Testis (tissue), 3 donors: Measurements from ENCODE around the gene PRKAG2. TPM values are rescaled to one million over a fixed set of nuclear protein-coding genes. Genes with fewer than 3 reads are reported as not detected.

Experiments
- DNase-seq: peaks from one replicate; pipeline ENCODE4 v3.0.0-alpha.2; 2019
- H3K27ac ChIP-seq, 2 donors: fragments of 200-600 bp; sonication (generic); one replicate each; pipeline ENCODE4 v1.5.1; 2019
- H3K27me3 ChIP-seq: fragments of 200-600 bp; sonication (generic); one replicate; pipeline ENCODE4 v1.5.1; 2019
- H3K36me3 ChIP-seq: fragments of 200-600 bp; sonication (generic); one replicate; pipeline ENCODE4 v1.5.1; 2017; ENCODE audit warnings: low read depth; ENCODE audit errors: missing control alignments
- H3K4me1 ChIP-seq: fragments of 200-600 bp; sonication (generic); one replicate; pipeline ENCODE4 v1.5.1; 2019
- H3K4me3 ChIP-seq, 2 donors: fragments of 200-600 bp; sonication (generic); one replicate each; pipeline ENCODE4 v1.5.1; 2017 to 2019
- H3K9me3 ChIP-seq: fragments of 200-600 bp; sonication (generic); one replicate; pipeline ENCODE4 v1.5.1; 2017
- POLR2A ChIP-seq: fragments of 450-650 bp; IDR thresholded peaks from one replicate; pipeline ENCODE4 v1.6.1; 2017; ENCODE audit warnings: antibody characterized with exemption, mild to moderate bottlenecking, moderate library complexity
- whole genome bisulfite sequencing, 2 donors: methylation state at CpG; one replicate each; pipeline ENCODE4 v1.1.5; 2018; 5-methylcytosine and 5-hydroxymethylcytosine counted together
- intact Hi-C: fragments of 100-400 bp; cut with DNase I; formaldehyde crosslinking; loops from one replicate; pipeline ENCODE4 v1.15.1; 2023; ENCODE audit warnings: low total_unique reads
- polyA plus RNA-seq: library from polyadenylated mRNA; stranded (reverse); fragments of 350-450 nt; fragmentation: Illumina TruSeq; extraction: RNeasy Lipid Tissue Mini Kit (QIAGEN cat#74804); gene quantifications from one replicate; pipeline ENCODE4 v1.2.3, GENCODE V29; 2014; ENCODE audit warnings: low read depth, low replicate concordance; ENCODE audit not compliant: insufficient read depth
- total RNA-seq, 2 donors: library from RNA; depleted of rRNA; stranded (reverse); fragments of >200 nt; gene quantifications; one replicate each; pipeline ENCODE4 v1.2.3, GENCODE V29; 2016
- TF ChIP-seq, protein P1 (sequence below), 3 experiments: fragments of 450-650 bp in 2 of 3; fragments of 200-600 bp in 1 of 3; sonication (generic) in 1 of 3; IDR thresholded peaks; one replicate each; pipeline ENCODE4 v1.5.1; 2016 to 2019; ENCODE audit warnings: antibody characterized with exemption in 3 of 3, mild to moderate bottlenecking in 2 of 3, moderate library complexity in 1 of 3

The PRKAG2 gene
- total and polyA plus RNA-seq, 3 donors from 2014 or later, result 27.9 to 28.7 (median 28.6) TPM

DNA sequence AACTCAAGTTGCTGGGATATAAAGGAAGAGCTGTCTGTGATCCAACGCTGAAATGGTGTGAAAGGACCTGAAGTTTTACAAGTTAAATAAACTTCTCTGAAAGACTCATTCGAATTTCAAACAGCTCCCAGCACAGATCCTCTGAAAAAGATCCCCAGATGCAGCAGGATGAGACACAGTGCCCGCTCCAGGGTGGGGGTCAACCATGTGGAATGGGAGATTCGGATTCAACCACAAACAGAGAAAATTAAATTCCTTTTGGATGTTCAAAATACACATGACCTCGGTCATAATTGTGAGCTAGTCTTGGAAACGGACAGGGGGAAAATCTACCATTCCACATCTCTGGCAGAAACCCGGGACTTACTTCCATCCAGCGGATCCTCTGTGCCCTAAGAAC is 119.6 kb downstream of the PRKAG2 start:
- H3K27ac ChIP-seq, result no peak overlapping the region

DNA sequence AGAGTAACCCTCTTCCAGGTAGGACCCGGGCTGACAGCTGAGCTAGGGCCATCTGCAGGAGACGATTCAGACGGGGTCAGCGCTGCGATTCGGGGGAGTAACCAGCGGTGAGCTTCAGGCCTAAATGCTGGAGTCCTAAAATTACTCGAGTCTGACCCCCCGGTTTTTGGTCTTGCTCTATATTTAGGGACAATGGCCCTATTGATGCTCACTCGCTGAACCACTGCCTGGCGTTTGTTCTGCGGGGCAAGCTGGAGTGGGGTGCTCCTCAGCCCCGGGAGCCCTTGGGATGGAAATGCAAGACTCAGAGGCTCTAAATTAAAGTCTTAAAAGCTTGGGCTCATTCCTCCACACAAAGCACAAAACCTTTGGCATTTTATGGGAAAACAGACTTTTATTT is 120.0 kb downstream of the PRKAG2 start:
- Histone ChIP-seq H3K9me3 (no peaks in the 10 kb centered on the region), H3K36me3 (no peaks in the 10 kb centered on the region), H3K4me1 (peaks cover 13% of the 10 kb centered on the region), H3K27ac (no peak overlapping the region), H3K27me3 (no peaks in the 10 kb centered on the region), H3K4me3 (no peak overlapping the region)
- intact Hi-C loops, result no loop called here
- TF ChIP-seq POLR2A, result no peak
- TF ChIP-seq, protein P1, sequence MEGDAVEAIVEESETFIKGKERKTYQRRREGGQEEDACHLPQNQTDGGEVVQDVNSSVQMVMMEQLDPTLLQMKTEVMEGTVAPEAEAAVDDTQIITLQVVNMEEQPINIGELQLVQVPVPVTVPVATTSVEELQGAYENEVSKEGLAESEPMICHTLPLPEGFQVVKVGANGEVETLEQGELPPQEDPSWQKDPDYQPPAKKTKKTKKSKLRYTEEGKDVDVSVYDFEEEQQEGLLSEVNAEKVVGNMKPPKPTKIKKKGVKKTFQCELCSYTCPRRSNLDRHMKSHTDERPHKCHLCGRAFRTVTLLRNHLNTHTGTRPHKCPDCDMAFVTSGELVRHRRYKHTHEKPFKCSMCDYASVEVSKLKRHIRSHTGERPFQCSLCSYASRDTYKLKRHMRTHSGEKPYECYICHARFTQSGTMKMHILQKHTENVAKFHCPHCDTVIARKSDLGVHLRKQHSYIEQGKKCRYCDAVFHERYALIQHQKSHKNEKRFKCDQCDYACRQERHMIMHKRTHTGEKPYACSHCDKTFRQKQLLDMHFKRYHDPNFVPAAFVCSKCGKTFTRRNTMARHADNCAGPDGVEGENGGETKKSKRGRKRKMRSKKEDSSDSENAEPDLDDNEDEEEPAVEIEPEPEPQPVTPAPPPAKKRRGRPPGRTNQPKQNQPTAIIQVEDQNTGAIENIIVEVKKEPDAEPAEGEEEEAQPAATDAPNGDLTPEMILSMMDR (IDR thresholded peaks at IDR 0.05), result no peak
- WGBS, 2 donors, result 72 to 77% methylated on average over 13 of the region's 13 CpGs
- DNase-seq, result no peak

More for the DNA sequence above, 119.6 kb downstream of the PRKAG2 start:
- intact Hi-C loops, result no loop called here
- Histone ChIP-seq H3K4me3 (no peak overlapping the region), H3K27me3 (no peaks in the 10 kb centered on the region), H3K9me3 (no peaks in the 10 kb centered on the region), H3K4me1 (peaks cover 13% of the 10 kb centered on the region), H3K36me3 (no peaks in the 10 kb centered on the region)
- DNase-seq, result no peak
- TF ChIP-seq, protein P1 (IDR thresholded peaks at IDR 0.05), result no peak
- no peak for TF ChIP-seq POLR2A
- 65 to 70% methylated on average over 8 of the region's 8 CpGs for WGBS, 2 donors

DNA sequence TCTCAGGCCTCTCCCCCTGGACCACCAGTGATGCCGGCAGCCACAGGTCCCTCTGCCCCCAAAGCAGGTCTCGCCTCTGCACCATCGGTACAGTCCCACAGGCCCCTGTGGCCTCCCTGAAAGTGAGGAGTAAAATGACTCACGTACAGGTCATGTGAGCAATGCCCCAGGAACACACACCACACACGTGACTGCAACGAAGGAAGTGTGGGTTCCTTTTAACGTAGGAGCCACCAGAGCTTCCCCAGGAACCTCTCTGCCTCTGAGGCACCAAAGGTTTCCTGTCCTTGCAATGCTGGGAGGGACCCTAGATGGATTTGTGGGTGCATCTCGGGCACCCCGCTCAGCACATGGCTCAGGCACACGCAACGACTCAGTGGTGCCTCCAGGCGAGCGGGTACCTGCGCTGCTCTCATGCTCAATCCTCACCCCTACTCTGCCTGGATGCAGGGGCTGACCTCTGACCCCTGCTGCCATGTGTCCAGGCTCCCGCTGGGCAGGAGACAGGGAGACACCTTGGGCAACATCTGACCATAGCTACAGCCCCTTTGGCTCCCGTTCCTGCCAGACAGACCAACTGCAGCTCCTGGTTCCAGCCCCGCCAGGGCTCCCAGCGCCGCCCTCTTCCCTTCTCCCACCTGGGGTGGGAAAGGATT is 120.7 kb downstream of the PRKAG2 start:
- peaks cover 13% of the 10 kb centered on the region for H3K4me1 ChIP-seq
- H3K4me3 ChIP-seq, result no peak overlapping the region
- H3K9me3 ChIP-seq, result no peaks in the 10 kb centered on the region
- WGBS, 2 donors, result 90 to 93% methylated on average over 7 to 19 of the region's 19 CpGs
- TF ChIP-seq POLR2A, result no peak
- TF ChIP-seq, protein P1 (IDR thresholded peaks at IDR 0.05), result no peak
- intact Hi-C loops, result no loop called here
- no peak overlapping the region for H3K27ac ChIP-seq
- no peaks in the 10 kb centered on the region for H3K36me3 ChIP-seq
- no peaks in the 10 kb centered on the region for H3K27me3 ChIP-seq
- DNase-seq, result no peak

DNA sequence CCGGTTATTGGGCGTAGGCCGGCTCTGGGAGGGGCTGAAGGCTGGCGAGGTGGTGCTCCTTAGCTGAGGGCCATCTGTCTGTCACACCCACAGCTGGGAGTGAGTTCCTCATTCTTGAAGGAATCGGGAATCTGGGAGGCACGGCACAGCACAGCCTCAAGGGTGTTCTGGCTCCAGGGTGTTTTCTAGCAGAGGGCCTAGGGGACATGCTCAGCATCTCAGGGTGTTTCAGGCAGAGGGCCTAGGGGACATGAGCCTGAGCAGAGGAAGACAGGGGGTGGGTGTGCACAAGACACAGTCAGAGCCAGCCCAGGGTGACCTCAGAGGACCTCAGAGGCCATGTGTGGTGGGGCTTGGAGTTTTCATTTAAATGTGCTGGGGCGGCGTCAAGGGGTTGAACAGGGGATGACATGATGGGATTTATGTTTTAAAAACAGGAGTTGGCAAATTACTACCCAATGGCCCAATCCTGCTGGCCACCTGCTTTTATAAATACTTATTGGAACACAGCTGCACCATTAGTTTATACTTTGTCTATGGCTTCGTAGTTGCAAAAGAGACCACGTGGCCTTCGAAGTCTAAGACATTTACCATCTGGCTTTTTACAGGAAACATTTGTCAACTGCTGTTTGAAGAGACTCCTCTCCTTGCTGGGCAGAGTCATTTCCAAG is 121.6 kb downstream of the PRKAG2 start:
- H3K4me3 ChIP-seq, result no peak overlapping the region
- no peak overlapping the region for H3K27ac ChIP-seq
- DNase-seq, result no peak
- TF ChIP-seq POLR2A, result no peak
- TF ChIP-seq, protein P1 (IDR thresholded peaks at IDR 0.05), result no peak
- H3K27me3 ChIP-seq, result no peaks in the 10 kb centered on the region
- H3K36me3 ChIP-seq, result no peaks in the 10 kb centered on the region
- 85 to 90% methylated on average over 6 to 11 of the region's 11 CpGs for WGBS, 2 donors
- H3K4me1 ChIP-seq, result peaks cover 13% of the 10 kb centered on the region
- H3K9me3 ChIP-seq, result no peaks in the 10 kb centered on the region
- intact Hi-C loops, result no loop called here
